ENCODE data around the gene FAM193B.
A peak's percentile ranks its signal among the peaks of the same experiment; 100 is the strongest.

FAM193B gene

GRCh38 chr5:177476531-177477233 lies 77.7 kb downstream of the FAM193B start:
- Histone ChIP-seq H3K36me3 (replicated peaks) (peaks cover 18% of the 10 kb centered on the region), H3K4me3 (ENCODE audit: low read depth, low read length) (no peak overlapping the region), H3K27ac (no peak overlapping the region), H3K27me3 (replicated peaks) (no peaks in the 10 kb centered on the region)
- peak; percentile 49 for DNase-seq
- in situ Hi-C loops (cut with HindIII; ENCODE audit: low pct_ligation_motif_present, low sequenced_read_pairs): no loop called here
- no peak for TF ChIP-seq CTCF (IDR thresholded peaks at IDR 0.05; ENCODE audit: low read depth, low read length, missing control alignments)

GRCh38 chr5:177475563-177476427 lies 78.6 kb downstream of the FAM193B start:
- no peaks in the 10 kb centered on the region for H3K27me3 ChIP-seq (replicated peaks)
- in situ Hi-C loops (cut with HindIII; ENCODE audit: low pct_ligation_motif_present, low sequenced_read_pairs): no loop called here
- no peak overlapping the region for H3K4me3 ChIP-seq (ENCODE audit: low read depth, low read length)
- H3K36me3 ChIP-seq (replicated peaks): peaks cover 17% of the 10 kb centered on the region
- H3K27ac ChIP-seq: no peak overlapping the region
- no peak for TF ChIP-seq CTCF (IDR thresholded peaks at IDR 0.05; ENCODE audit: low read depth, low read length, missing control alignments)
- peak; percentile 10 for DNase-seq

- no peak for TF ChIP-seq CTCF (IDR thresholded peaks at IDR 0.05; ENCODE audit: low read depth, low read length, missing control alignments)
- Histone ChIP-seq H3K36me3 (replicated peaks) (peaks cover 21% of the 10 kb centered on the region), H3K27me3 (replicated peaks) (no peaks in the 10 kb centered on the region), H3K4me3 (ENCODE audit: low read depth, low read length) (no peak overlapping the region), H3K27ac (no peak overlapping the region)
- in situ Hi-C loops (cut with HindIII; ENCODE audit: low pct_ligation_motif_present, low sequenced_read_pairs): no loop called here
- DNase-seq: peak; percentile 9
Observed at GRCh38 chr5:177474846-177475562, 79.4 kb downstream of the FAM193B start.

- H3K27ac ChIP-seq: no peak overlapping the region
- H3K27me3 ChIP-seq (replicated peaks): no peaks in the 10 kb centered on the region
- peak; percentile 14 for DNase-seq
- peak overlapping the region; percentile 9 for H3K4me3 ChIP-seq (ENCODE audit: low read depth, low read length)
- in situ Hi-C loops (cut with HindIII; ENCODE audit: low pct_ligation_motif_present, low sequenced_read_pairs): no loop called here
- no peak for TF ChIP-seq CTCF (IDR thresholded peaks at IDR 0.05; ENCODE audit: low read depth, low read length, missing control alignments)
- H3K36me3 ChIP-seq (replicated peaks): peaks cover 14% of the 10 kb centered on the region
Observed at GRCh38 chr5:177474002-177474476, 80.3 kb downstream of the FAM193B start.

- TF ChIP-seq CTCF (IDR thresholded peaks at IDR 0.05; ENCODE audit: low read depth, low read length, missing control alignments): no peak
- H3K27me3 ChIP-seq (replicated peaks): no peaks in the 10 kb centered on the region
- H3K27ac ChIP-seq: peak within 1 kb of the TSS; percentile 73
- H3K36me3 ChIP-seq (replicated peaks): peaks cover 19% of the 10 kb centered on the region
- in situ Hi-C loops (cut with HindIII; ENCODE audit: low pct_ligation_motif_present, low sequenced_read_pairs): no loop called here
- peak; percentile 16 for DNase-seq
- peak within 1 kb of the TSS; percentile 90 for H3K4me3 ChIP-seq (ENCODE audit: low read depth, low read length)
Observed at GRCh38 chr5:177473443-177474001, 80.8 kb downstream of the FAM193B start, which contains the start of gene DBN1. Gene DBN1, minus strand, starts transcription at chr5:177473634. Its CDS starts 113 bp downstream, at chr5:177473521.

Measured in brain microvascular endothelial cell (primary cell).